Brain microvascular endothelial cell (primary cell): ENCODE results near the gene POP4.

ENCODE experiments used
- DNase-seq: peaks from one replicate; pipeline ENCODE4 v3.0.0-alpha.2; 2020
- H3K27ac ChIP-seq: fragments of 250-450 bp; sonication (Bioruptor Pico); 2 replicates; pipeline ENCODE4 v1.5.1; 2020; ENCODE audit warnings: mild to moderate bottlenecking, moderate library complexity
- H3K27me3 ChIP-seq: fragments of 250-450 bp; sonication (Bioruptor Pico); replicated peaks from 2 replicates; pipeline ENCODE4 v1.5.1; 2020; ENCODE audit warnings: mild to moderate bottlenecking
- H3K36me3 ChIP-seq: fragments of 250-450 bp; sonication (Bioruptor Pico); replicated peaks from 2 replicates; pipeline ENCODE4 v1.5.1; 2020; ENCODE audit warnings: mild to moderate bottlenecking
- H3K4me3 ChIP-seq: 2 replicates; pipeline ENCODE4 v1.5.1; 2011; ENCODE audit warnings: low read depth, mild to moderate bottlenecking, control low read depth, low read length, moderate library complexity
- CTCF ChIP-seq: IDR thresholded peaks from 2 replicates; pipeline ENCODE4 v1.5.1; 2011; ENCODE audit warnings: low read depth, mild to moderate bottlenecking, moderate library complexity, low read length, control low read depth, inconsistent platforms; ENCODE audit errors: missing control alignments
- in situ Hi-C: cut with HindIII; loops from 2 replicates; pipeline ENCODE4 v1.10.0; 2017; ENCODE audit warnings: low sequenced_read_pairs, low pct_ligation_motif_present

The POP4 gene

DNA sequence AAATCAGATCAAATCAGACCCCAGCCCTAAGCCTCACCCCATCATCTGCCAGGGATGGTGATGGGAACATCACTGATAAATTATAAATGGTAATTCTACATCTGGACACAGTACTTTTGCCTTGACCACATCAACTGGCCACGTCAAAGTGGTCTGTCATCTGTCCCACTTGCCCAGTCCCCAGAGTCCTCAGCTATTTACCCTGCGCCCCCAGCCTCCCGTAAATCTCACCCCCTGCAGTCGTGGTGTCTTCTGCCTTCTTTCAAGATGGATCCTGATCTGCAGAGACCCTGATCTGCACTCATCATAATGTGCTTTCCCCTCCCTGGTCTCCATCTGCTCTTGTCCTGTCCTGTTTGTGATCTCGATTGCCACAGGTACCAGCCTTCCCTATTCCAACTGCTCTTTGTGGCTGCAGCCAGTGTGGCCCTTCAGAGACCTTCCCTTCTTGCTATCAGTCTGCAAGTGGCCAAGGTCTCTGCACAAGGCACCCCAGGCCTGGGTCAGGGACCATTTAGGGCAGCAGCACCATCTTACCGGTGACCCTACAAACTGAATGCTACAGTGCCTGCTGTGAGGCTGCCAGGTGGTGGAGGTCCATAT, 26.7 kb upstream of the POP4 start:
- H3K27ac ChIP-seq: no peak overlapping the region
- H3K27me3 ChIP-seq: no peaks in the 10 kb centered on the region
- no peak for TF ChIP-seq CTCF
- H3K36me3 ChIP-seq: no peaks in the 10 kb centered on the region
- H3K4me3 ChIP-seq: no peak overlapping the region
- DNase-seq: no peak
- in situ Hi-C loops: no loop called here

DNA sequence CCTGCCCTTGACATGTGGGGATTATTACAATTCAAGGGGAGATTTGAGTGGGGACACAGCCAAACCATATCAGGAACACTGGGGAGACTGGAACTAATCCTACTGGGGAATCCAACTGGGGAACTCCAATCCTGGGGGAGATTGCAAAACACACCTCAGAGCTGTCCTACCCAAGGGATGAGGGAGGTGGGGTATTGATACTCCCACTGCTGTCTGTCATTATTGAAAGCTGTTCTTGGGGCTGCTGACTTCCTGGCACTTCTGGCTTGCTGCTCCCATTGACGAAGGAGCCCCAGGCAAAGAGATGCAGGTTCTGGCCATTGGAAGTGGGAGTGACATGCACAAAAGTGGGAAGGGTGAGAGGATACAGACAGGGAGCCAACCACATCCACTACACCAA, 24.7 kb upstream of the POP4 start:
- H3K36me3 ChIP-seq: no peaks in the 10 kb centered on the region
- no peaks in the 10 kb centered on the region for H3K27me3 ChIP-seq
- no peak overlapping the region for H3K4me3 ChIP-seq
- no peak for DNase-seq
- no peak for TF ChIP-seq CTCF
- H3K27ac ChIP-seq: no peak overlapping the region
- in situ Hi-C loops: no loop called here

- TF ChIP-seq CTCF: no peak
- Histone ChIP-seq H3K36me3 (no peaks in the 10 kb centered on the region), H3K27ac (no peak overlapping the region), H3K27me3 (no peaks in the 10 kb centered on the region), H3K4me3 (no peak overlapping the region)
- DNase-seq: no peak
- in situ Hi-C loops: no loop called here
Measured at GRCh38 chr19:29583196-29583999, 22.7 kb upstream of the POP4 start.

DNA sequence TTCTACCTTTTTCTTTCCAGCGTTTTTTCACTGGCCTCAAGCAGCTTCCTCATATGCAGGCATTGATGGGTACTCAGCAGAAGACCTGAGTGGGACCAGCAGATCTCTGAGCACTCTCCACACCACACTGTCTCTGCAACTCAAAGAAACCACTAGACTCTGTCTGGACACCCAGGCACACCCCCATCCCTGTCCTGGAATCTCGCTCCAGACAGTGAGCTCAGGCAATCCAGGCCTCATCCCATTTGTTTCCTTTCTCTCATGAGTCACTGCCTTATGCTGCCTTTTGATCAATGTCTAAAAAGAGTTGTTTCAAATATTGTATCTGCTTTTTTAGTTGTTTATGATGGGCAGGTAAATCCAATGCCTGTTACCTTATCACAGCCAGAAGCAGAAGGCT, 19.7 kb upstream of the POP4 start:
- in situ Hi-C loops: no loop called here

DNA sequence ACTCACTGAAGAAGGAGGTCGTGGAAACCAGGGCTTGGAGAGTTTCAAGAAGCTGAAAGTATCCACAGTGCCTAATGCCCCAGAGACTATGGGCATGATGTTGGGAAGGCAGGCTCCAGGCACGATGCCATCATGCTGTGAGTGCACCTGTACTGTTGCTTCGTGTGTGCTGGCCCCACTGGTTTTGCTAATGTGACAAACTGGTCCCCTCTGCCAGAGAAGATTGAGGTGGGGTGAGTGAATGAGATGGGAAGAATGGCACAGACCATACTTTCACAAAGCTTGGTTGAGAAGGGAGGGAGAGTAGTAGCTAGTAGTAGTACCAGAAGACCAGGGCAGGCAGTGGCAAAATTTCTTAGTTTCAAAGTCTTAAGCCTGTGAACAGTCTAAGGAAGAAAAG, 19.0 kb upstream of the POP4 start:
- in situ Hi-C loops: no loop called here
- Histone ChIP-seq H3K27me3 (no peaks in the 10 kb centered on the region), H3K27ac (no peak overlapping the region), H3K36me3 (no peaks in the 10 kb centered on the region), H3K4me3 (no peak overlapping the region)
- DNase-seq: no peak
- TF ChIP-seq CTCF: no peak

More for the DNA sequence above, 19.7 kb upstream of the POP4 start:
- H3K27ac ChIP-seq: no peak overlapping the region
- H3K27me3 ChIP-seq: no peaks in the 10 kb centered on the region
- H3K4me3 ChIP-seq: no peak overlapping the region
- no peak for TF ChIP-seq CTCF
- no peaks in the 10 kb centered on the region for H3K36me3 ChIP-seq
- no peak for DNase-seq
